CD4-positive, alpha-beta T cell treated with Interferon alpha-2 for 1 hour (primary cell): ENCODE results near the gene HPF1.
A peak's percentile ranks its signal among the peaks of the same experiment; 100 is the strongest.

Experiments used
- DNase-seq, 2 donors: peaks; one replicate each; pipeline ENCODE4 v3.0.0-alpha.2; 2020 to 2022

Gene HPF1

GRCh38 chr4:169730564-169730963 is 27.2 kb downstream of the HPF1 start:
- no peak for DNase-seq

DNA sequence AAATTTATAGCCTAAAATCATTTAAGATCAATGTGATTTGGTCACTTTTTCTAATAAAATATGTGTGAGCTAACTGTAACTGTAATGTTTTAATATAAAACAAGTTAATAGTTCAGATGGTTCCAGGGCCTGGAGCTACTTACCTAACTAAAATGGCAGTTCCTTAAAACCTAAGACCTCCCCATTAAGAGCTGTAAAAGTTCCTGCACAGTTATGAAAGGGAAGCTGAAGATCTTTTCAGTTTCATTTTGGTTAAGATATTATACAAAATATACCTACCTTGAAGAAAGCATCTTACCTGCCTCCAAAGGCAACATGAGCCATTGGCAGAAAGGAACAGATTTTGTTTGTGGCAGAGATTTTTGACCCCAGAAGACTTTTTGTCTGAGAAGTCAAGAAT is 30.1 kb downstream of the HPF1 start:
- DNase-seq = no peak

DNA sequence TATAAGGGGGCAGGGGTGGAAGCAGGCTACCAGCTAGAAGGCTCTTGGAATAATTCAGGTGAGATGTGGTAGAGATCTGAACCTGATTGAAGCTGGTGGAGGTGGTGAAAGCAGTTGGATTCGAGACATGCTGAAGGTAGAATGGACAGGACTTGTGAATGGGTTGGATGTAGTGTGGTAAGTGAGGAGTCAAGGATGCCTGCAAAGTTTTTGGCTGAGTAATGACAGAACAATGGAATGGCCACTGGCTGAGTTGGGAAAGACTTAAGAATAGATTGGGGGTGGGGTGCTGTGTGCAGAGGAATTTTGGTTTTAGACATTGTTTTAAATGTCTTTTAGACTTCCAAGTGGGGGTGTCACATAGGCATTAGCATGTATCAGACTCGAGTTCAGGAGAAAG is 33.5 kb downstream of the HPF1 start:
- no peak for DNase-seq

- DNase-seq = peak in 1 of 2 donors; percentile 4
These were observed 34.4 kb downstream of the HPF1 start for GRCh38 chr4:169723207-169723965.

GRCh38 chr4:169720529-169720928 is 37.2 kb downstream of the HPF1 start:
- DNase-seq = no peak

DNA sequence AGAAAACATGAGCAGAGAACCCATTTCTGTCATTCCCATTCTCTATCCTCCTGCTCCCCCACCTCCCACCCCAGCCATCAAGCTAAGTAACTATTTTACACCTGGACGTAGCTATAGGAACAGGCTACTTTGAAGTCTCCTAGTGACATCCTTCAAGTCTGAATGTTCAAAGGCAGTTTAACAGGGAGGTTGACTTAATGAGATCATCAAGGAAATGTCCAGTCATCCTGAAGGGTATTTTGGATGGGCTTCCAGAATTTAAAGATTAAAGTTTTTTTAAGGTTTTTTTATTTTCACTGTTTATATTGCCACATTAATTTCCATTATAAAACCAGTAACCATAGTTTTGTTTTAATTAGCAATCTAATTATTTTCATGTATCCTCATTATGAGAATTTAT is 41.1 kb downstream of the HPF1 start:
- no peak for DNase-seq

DNA sequence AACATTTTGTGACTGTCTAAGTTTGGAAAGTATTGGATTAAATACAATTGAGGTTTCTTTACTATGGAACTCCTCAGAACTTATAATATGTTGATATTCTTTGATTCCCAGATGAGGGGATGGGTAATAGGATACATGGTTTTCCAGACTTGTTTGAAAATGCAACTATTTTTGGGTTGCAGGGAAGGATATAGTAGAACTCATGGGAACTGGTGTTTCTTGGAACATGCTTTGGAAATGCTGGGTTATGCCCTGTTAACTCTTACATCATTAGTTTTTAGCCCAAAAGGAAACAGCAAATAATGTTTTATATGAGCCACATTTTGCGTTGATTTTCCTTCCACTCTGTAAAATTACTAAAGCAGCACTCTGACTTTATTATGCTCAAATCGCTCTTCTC is 41.9 kb downstream of the HPF1 start:
- DNase-seq = no peak

- no peak for DNase-seq
These were observed 49.6 kb downstream of the HPF1 start for GRCh38 chr4:169707958-169708643.

DNA sequence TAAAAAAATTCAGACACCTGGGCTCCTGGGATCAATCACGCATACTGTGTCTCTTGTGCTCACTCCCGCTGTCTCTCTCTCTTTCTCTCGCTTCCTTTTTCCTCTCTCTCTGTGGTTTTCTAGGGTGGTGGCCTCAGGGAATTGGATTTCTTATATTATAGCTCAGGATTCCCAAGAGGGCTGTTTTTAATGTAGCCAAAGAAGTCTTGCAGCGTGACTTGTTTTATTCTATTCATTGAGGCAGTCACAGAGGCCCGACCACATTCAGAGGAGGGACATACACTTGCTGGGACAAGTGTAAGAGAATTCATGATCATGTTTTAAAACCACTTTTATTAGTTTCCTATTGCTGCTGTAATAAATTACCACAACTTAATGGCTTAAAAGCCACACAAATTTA is 59.4 kb downstream of the HPF1 start:
- no peak for DNase-seq

GRCh38 chr4:169690787-169691186 is 67.0 kb downstream of the HPF1 start:
- DNase-seq = no peak

- DNase-seq = no peak
These were observed 68.1 kb downstream of the HPF1 start for GRCh38 chr4:169689681-169690080.

DNA sequence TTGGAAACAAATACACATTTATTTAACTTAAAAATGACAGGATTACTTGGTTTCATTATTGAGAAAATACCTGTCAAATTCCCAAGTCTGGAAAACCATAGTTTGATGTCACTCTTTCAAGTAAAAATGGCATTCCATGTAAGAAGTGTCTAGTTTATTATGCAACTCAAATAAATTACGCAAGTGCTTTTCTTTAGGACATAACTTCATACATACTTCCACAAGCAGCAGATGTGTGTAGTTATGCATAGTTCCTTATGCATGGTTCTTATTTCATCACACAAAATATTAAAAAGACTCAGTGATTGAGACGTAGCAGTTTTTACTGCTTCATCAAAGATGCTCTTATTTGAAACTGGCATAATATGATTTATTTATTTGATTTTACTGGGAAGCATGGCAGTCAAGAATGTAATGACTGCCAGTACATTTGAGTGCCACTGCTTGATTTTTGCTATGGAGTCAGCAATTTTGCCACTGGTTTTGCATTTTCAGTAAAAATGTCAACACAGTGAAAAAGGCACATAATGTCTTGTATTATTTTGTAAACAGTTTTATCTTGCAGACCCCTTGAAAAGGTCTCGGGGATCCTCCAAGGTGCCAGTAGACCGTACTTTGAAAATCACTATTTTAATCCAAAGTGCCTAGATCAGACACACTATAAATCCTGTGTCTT is 75.2 kb downstream of the HPF1 start:
- no peak for DNase-seq
